ENCODE measurements around the gene SMCP. TPM values are rescaled to one million over a fixed set of nuclear protein-coding genes. Genes with fewer than 3 reads are reported as not detected.

Gene SMCP
- total and polyA plus RNA-seq, 5 experiments from 2014 or later, result not detected

GRCh38 chr1:152901631-152902030 lies 23.5 kb downstream of the SMCP start:
- Mint-ChIP-seq H3K4me1 (peaks cover 0 to 2% (median 0%) of the 10 kb centered on the region in 4 donors), H3K4me3 (no peak overlapping the region), H3K27ac (no peak overlapping the region), H3K36me3 (no peaks in the 10 kb centered on the region), H3K27me3 (peaks cover 16 to 59% (median 49%) of the 10 kb centered on the region in 5 donors), H3K9me3 (peaks cover 0 to 2% (median 0%) of the 10 kb centered on the region in 9 donors)
- POLR2A ChIA-PET, result no interaction called here
- DNase-seq, result no peak
- no peak for ATAC-seq

- Mint-ChIP-seq H3K27ac (no peak overlapping the region), H3K9me3 (peaks cover 0 to 2% (median 0%) of the 10 kb centered on the region in 9 donors), H3K36me3 (no peaks in the 10 kb centered on the region), H3K4me1 (peaks cover 0 to 2% (median 0%) of the 10 kb centered on the region in 4 donors), H3K4me3 (no peak overlapping the region), H3K27me3 (peaks cover 16 to 59% (median 46%) of the 10 kb centered on the region in 5 donors)
- POLR2A ChIA-PET, result no interaction called here
- ATAC-seq (no peak), DNase-seq (no peak)
Measured at GRCh38 chr1:152902636-152903035, 24.5 kb downstream of the SMCP start.

- no peak for DNase-seq
- H3K36me3 Mint-ChIP-seq, result no peaks in the 10 kb centered on the region
- H3K4me1 Mint-ChIP-seq, result peaks cover 0 to 2% (median 0%) of the 10 kb centered on the region in 4 donors
- no peak for ATAC-seq
- H3K4me3 Mint-ChIP-seq, result no peak overlapping the region
- peaks cover 17 to 71% (median 55%) of the 10 kb centered on the region in 5 donors for H3K27me3 Mint-ChIP-seq
- peaks cover 0 to 2% (median 0%) of the 10 kb centered on the region in 9 donors for H3K9me3 Mint-ChIP-seq
- POLR2A ChIA-PET, result no interaction called here
- peak overlapping the region in 1 of 10 donors; percentile 51 for H3K27ac Mint-ChIP-seq
Measured at GRCh38 chr1:152904688-152905440, 26.7 kb downstream of the SMCP start.

GRCh38 chr1:152906023-152906565 lies 28.0 kb downstream of the SMCP start:
- POLR2A ChIA-PET, result no interaction called here
- Mint-ChIP-seq H3K27ac (no peak overlapping the region), H3K27me3 (peaks cover 14 to 70% (median 47%) of the 10 kb centered on the region in 5 donors), H3K4me3 (no peak overlapping the region), H3K36me3 (no peaks in the 10 kb centered on the region), H3K4me1 (peaks cover 0 to 2% (median 0%) of the 10 kb centered on the region in 4 donors), H3K9me3 (peaks cover 0 to 2% (median 0%) of the 10 kb centered on the region in 9 donors)
- no peak for DNase-seq
- no peak for ATAC-seq

- peaks cover 17 to 80% (median 46%) of the 10 kb centered on the region in 5 donors for H3K27me3 Mint-ChIP-seq
- no peak within 1 kb of the TSS for H3K4me3 Mint-ChIP-seq
- H3K36me3 Mint-ChIP-seq, result no peaks in the 10 kb centered on the region
- no peak for ATAC-seq
- H3K27ac Mint-ChIP-seq, result no peak within 1 kb of the TSS
- peaks cover 0 to 4% (median 0%) of the 10 kb centered on the region in 9 donors for H3K9me3 Mint-ChIP-seq
- peaks cover 0 to 2% (median 0%) of the 10 kb centered on the region in 4 donors for H3K4me1 Mint-ChIP-seq
- POLR2A ChIA-PET, result no interaction called here
- no peak for DNase-seq
Measured at GRCh38 chr1:152907686-152908601, 29.8 kb downstream of the SMCP start, which contains the start of gene IVL. IVL (plus strand) TSS chr1:152908546; CDS start chr1:152909798, 1,252 bp downstream.

- H3K27ac Mint-ChIP-seq, result no peak overlapping the region
- peaks cover 0 to 4% (median 0%) of the 10 kb centered on the region in 9 donors for H3K9me3 Mint-ChIP-seq
- POLR2A ChIA-PET, result no interaction called here
- DNase-seq (no peak), ATAC-seq (no peak)
- no peak overlapping the region for H3K4me3 Mint-ChIP-seq
- H3K4me1 Mint-ChIP-seq, result peaks cover 0 to 2% (median 0%) of the 10 kb centered on the region in 4 donors
- peaks cover 16 to 84% (median 44%) of the 10 kb centered on the region in 5 donors for H3K27me3 Mint-ChIP-seq
- H3K36me3 Mint-ChIP-seq, result no peaks in the 10 kb centered on the region
Measured at GRCh38 chr1:152909206-152909605, 31.1 kb downstream of the SMCP start.

- Mint-ChIP-seq H3K27me3 (peaks cover 21 to 80% (median 34%) of the 10 kb centered on the region in 5 donors), H3K4me1 (no peaks in the 10 kb centered on the region), H3K36me3 (no peaks in the 10 kb centered on the region), H3K9me3 (peaks cover 0 to 6% (median 0%) of the 10 kb centered on the region in 9 donors), H3K4me3 (no peak overlapping the region), H3K27ac (no peak overlapping the region)
- ATAC-seq (no peak), DNase-seq (no peak)
- POLR2A ChIA-PET, result no interaction called here
Measured at GRCh38 chr1:152912471-152912870, 34.3 kb downstream of the SMCP start.

- no peak for ATAC-seq
- no peak overlapping the region for H3K27ac Mint-ChIP-seq
- POLR2A ChIA-PET, result no interaction called here
Measured at GRCh38 chr1:152912900-152913299, 34.8 kb downstream of the SMCP start.

GRCh38 chr1:152917794-152918193 lies 39.7 kb downstream of the SMCP start:
- Mint-ChIP-seq H3K27me3 (peaks cover 13 to 63% (median 24%) of the 10 kb centered on the region in 5 donors), H3K9me3 (peaks cover 0 to 13% (median 0%) of the 10 kb centered on the region in 9 donors), H3K4me1 (no peaks in the 10 kb centered on the region), H3K36me3 (no peaks in the 10 kb centered on the region), H3K27ac (no peak overlapping the region), H3K4me3 (no peak overlapping the region)
- ATAC-seq (no peak), DNase-seq (no peak)
- POLR2A ChIA-PET, result no interaction called here

More at GRCh38 chr1:152912900-152913299, 34.8 kb downstream of the SMCP start:
- Mint-ChIP-seq H3K4me1 (no peaks in the 10 kb centered on the region), H3K27me3 (peaks cover 18 to 79% (median 33%) of the 10 kb centered on the region in 5 donors), H3K9me3 (peaks cover 0 to 6% (median 0%) of the 10 kb centered on the region in 9 donors), H3K4me3 (peak overlapping the region in 1 of 10 donors; percentile 32), H3K36me3 (no peaks in the 10 kb centered on the region)
- DNase-seq, result no peak

GRCh38 chr1:152919071-152919470 lies 40.9 kb downstream of the SMCP start:
- no peak for DNase-seq
- Mint-ChIP-seq H3K27ac (no peak overlapping the region), H3K4me3 (no peak overlapping the region), H3K27me3 (peaks cover 11 to 62% (median 20%) of the 10 kb centered on the region in 5 donors), H3K4me1 (no peaks in the 10 kb centered on the region), H3K36me3 (no peaks in the 10 kb centered on the region), H3K9me3 (peaks cover 0 to 13% (median 0%) of the 10 kb centered on the region in 9 donors)
- POLR2A ChIA-PET, result no interaction called here
- ATAC-seq, result no peak

GRCh38 chr1:152924191-152924590 lies 46.1 kb downstream of the SMCP start:
- Mint-ChIP-seq H3K27me3 (peaks cover 11 to 44% (median 17%) of the 10 kb centered on the region in 5 donors), H3K9me3 (peaks cover 0 to 17% (median 2%) of the 10 kb centered on the region in 9 donors), H3K27ac (no peak overlapping the region), H3K4me3 (no peak overlapping the region), H3K4me1 (no peaks in the 10 kb centered on the region), H3K36me3 (no peaks in the 10 kb centered on the region)
- POLR2A ChIA-PET, result no interaction called here
- ATAC-seq (no peak), DNase-seq (no peak)

- Mint-ChIP-seq H3K27ac (no peak overlapping the region), H3K9me3 (peaks cover 0 to 11% (median 2%) of the 10 kb centered on the region in 9 donors), H3K27me3 (peaks cover 10 to 47% (median 19%) of the 10 kb centered on the region in 5 donors), H3K36me3 (no peaks in the 10 kb centered on the region), H3K4me1 (no peaks in the 10 kb centered on the region), H3K4me3 (no peak overlapping the region)
- POLR2A ChIA-PET, result no interaction called here
- DNase-seq, result no peak
- no peak for ATAC-seq
Measured at GRCh38 chr1:152926091-152926490, 48.0 kb downstream of the SMCP start.

Data from naive thymus-derived CD8-positive, alpha-beta T cell (primary cell).